CD4-positive, alpha-beta T cell treated with Interleukin-4 for 1 hour (primary cell): ENCODE results near the gene TBC1D9.

Experiments
- DNase-seq, 2 donors: peaks; one replicate each; pipeline ENCODE4 v3.0.0-alpha.2; 2020 to 2022

Gene TBC1D9

DNA sequence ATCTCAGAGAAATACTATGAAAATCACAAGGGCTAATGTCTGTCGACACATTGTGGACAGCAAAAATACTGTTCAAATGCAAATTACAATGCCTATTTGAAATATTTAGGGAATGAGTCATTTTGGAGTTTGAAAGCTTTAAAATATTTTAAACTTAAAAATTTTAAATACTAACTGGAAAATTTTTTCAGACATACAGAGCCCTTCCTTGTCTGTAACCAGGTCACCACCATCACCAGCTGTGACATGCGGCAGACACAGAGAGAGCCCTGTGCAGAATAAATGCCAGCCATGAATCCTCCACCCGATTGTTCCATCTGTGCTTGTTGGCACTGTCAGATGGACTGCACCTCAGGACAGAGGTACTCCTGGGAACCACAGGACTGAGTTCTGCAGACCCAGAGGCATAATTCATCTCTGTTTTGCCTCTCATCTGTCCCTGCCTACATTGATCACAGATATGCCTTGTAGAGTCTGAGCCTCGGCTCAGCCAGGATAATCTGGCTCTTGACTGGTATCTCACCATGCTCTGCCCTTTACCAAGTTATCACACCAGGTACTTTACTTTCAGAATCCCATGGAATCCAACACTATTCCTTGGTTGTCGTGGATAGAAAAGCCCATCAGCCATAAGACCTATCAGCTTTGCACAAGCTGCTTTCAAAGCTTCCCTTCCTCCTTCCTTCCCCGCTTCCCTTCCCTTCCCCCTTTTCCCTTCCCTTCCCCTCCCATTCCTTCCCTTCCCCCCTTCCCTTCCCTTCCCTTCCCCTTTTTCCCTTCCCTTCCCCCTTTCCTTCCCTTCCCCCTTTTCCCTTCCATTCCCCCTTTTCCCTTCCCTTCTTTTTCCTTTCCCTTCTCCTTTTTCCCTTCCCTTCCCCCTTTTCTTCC is 67.2 kb downstream of the TBC1D9 start:
- DNase-seq: no peak

DNA sequence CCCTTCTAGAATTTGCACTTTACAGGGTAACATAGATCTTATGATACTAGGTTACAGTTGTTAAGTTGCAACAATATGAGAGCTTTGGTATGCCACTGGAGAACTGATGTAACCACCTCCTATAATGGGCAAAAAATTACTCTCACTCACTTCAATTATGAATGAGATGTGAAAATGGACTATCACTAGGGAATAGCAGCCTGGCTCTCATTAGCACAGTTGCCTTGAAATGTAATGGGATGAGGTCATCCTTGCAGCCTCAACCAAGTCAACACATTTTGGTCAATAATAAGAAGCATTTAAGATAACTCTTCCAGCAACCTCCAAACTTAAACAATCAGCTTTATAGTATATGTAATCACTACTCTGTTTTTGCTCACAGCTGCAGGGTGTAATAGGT is 69.4 kb downstream of the TBC1D9 start:
- DNase-seq: no peak

DNA sequence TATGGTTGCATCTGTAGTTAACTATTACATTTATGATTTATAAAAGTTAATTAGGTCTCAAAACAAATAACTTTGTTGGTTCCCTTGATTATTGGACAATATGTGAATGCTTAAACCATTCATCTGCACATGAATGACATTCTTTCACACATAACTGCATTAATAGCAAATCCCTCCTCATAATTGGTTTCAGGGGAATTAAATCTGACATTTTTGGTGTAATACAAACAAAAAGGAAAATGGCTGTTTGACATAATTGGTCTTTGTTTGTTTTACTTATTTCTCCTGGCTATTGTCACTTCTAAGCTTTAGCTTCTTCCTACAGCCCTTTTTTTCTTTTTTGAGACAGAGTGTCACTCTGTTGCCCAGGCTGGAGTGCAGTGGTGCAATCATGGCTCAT is 71.9 kb downstream of the TBC1D9 start:
- DNase-seq: no peak

DNA sequence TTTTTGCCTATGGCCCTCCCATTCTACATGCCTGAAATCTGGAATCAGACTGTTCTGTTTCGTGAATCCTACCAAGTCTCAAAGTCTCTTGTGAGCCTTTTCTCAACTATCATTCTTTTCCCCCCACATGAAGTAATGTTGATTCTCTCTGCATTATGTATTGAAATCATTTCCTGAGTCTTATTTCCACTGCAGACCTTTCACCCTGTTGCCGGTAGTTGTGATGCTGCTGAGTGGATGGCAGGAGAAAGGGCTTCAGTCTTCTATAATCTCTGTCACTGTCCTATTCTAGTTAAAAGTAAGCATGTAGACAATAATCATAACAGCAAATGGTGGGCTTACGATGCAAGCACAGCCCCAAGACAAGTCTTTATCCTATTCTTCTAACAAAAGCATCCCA is 75.0 kb downstream of the TBC1D9 start:
- no peak for DNase-seq

DNA sequence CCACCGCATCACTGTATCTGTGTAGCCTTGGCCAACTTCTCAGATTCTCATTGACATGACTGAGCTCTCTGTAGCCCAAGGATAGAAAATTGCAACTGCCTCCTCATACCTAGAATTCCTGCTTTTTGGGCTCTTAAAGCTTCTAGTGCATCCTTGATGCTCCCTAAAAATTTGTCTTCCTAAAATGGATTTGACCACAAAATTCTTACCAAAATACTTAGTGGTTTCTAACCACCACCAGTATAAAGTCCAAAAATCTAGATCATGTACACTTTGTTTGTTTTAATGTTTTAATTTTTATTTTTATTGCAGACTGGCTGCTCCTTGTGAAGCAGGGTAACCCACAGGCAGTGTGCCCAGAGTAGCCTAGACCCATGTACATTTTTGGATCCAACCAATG is 75.5 kb downstream of the TBC1D9 start:
- no peak for DNase-seq

DNA sequence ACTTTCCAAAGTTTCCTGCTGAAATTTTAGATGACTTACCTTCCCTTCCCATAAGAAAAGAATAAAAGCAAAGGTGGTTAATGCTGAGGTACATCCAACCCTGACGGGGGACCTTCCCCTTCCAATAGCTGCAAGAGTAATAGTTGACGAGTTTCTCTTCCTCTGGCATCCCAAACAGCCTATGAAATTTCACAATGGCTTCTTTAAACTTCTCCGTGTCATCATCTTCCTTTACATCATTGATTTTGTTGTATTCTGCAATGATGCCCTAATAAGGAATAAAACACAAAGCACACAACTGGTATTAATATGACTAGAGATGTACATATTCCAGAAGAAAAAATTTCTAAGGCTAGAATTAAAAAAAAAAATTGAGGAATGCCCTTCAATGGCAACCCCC is 76.6 kb downstream of the TBC1D9 start:
- DNase-seq: no peak

DNA sequence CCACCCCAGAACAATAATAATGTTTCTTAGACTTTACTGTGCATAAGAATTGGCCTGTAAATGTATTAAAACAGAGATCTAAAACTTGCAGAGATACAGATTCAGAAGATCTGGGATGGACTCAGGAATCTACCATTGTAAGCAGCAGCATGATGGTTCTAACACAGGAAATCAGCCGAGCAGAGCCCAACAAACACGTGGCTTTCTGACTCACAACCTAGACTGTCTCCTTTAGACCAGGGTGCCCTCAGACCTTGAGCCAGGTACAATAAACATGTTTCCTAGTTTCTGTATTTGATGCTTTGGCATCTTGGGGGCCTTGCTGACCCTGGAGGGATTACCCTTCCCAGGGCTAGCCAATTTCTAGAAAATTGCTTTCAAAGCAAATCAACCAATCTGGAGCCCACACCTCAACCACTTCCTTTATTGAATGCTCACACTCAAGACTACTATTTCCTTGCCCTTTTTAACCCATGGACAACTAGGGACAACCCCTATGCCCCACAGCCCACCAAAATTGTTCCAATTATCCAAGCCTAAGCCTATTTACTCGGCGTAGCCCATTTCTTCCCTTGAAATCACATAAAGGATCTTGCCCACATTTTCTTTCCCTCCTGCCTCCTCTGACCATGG is 80.5 kb downstream of the TBC1D9 start:
- no peak for DNase-seq

DNA sequence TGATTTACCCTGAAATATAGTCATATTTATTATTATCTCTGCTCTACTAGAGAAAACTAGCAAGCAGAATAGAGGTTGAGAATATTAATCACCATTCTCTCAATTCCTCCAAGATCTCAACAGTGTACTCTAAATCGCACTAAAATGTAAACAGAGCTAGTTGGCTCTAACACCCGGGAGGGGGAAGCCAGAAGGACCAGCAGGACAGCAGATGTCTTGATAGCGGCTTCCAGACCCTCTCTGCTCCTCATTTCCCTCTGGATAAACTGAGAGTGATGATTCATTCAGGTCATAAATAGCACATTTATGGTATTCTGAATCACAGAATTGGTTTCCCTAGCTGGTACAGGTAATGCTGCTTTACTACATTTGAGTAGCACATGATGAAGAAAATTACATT is 82.5 kb downstream of the TBC1D9 start:
- no peak for DNase-seq

DNA sequence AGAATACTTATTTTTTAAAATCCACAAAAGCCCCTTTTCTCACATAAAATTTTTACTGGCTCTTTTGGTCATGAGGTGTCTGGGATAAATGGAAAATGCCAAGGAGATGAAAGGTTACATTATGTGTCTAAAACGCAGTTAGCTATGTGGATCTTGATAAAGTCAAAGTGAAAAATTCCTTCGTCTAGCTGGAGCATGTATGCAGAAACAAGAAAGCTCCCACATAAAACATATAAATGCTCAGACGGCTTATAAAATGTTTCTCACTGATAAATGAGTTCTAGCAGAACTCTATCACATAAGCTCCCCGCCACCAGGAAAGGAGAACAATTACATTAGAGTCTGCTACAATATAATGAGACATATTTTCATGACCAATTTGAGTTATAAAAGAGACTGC is 83.8 kb downstream of the TBC1D9 start:
- no peak for DNase-seq

DNA sequence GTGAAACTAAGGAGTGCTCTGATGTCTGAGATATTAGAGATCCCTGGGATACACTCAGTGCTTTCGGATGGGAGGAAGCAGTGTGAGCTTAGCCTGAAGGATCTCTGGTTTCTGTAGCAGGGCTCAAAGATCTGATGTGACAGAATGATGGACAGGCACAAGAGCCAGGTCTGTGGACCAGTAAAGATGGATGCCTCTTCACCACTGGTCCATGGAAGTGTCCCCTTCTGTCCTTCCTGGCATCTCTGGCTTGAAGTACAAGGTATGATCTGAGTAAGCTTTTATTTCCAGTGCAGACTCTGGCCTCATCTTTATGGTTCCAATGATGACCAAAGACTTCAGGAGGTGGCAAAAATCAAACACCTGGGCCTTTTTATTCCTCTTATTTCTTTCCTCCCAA is 88.1 kb downstream of the TBC1D9 start:
- no peak for DNase-seq

DNA sequence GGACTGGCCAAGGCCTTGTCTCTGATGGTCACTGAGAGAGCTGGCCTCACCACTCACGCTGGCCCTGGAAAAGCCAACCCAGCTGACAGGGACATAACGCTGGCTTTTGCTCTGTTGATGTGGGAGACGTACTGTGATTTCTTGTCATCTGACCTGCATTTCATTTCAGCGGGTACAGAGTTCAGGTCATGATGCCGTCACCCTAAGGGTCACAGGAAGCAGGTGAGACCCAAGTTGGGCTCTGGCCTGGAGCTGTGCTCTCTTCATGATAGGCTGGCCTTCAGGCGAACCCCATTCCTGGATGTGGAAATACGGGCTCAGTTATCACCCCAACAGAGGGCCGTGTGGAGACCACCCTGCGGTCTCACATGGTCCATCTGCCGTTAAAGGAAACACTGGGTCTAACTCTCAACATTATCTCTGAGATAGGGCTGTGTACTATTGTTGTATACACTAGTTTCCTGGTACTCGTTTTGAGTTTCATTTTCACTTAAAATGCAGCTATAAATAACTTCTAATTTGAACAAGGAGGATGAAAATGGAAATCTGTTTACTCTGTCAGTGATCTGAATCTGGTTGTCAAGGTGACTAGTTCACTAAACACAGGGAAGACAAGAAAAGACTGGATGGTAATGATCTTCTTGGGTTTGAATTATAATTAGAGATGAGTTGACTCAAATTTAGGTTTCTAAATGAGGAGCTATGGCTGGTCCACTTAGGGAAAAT is 89.1 kb downstream of the TBC1D9 start:
- DNase-seq: no peak

DNA sequence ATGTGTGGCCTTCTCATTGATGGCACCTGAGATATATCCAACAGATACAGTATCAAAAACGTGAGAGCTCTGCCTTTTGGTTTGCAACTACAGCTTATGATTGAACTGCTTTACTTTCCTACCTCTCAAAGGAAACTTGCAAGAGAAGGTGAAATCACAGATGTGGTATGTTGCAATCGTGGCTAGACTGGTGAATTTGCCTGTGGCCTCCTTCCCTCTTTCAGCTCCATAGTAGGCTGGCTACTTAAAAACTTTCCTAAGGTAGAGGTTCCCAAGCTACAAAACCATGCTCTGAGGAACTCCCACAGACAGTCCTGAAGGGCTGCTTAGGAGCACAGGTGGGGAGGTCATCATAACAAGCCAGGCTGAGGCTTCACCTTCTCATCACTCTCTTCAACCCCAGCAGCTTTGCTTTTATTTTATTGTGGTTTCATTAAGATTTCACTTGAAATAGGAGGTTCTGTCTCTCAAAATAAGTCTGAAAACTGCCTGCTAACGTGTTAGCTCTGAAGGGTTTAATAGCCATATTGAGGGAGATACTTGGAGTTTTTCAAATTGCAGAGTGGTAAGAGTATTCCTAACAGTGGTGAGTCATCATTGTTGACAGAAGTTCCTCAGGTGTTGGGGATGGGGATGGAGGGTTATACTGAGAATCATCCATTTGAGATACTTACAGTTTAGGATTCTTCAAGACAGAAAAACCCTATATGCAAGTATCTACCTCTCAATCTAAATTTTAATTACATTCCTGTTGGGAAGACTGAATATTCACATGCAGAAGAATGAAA is 93.9 kb downstream of the TBC1D9 start:
- no peak for DNase-seq

DNA sequence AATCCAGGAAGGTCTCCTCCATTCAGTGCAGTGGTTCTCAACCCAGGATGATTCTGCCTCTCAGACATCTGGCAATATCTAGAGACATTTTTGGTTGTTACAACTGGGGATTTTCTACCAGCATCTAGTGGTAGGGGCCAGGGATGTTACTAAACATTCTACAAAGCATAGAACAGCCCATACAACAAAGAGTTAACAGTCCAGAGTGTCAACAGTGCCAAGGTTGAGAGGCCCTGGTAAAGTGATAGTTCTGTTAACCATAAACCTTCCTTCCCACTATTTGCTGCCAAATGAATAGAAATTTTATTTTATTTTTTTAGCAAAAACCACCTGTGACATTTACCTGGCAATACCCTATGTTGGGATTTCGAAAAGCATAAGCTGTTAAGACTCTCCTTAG is 94.6 kb downstream of the TBC1D9 start:
- DNase-seq: no peak

DNA sequence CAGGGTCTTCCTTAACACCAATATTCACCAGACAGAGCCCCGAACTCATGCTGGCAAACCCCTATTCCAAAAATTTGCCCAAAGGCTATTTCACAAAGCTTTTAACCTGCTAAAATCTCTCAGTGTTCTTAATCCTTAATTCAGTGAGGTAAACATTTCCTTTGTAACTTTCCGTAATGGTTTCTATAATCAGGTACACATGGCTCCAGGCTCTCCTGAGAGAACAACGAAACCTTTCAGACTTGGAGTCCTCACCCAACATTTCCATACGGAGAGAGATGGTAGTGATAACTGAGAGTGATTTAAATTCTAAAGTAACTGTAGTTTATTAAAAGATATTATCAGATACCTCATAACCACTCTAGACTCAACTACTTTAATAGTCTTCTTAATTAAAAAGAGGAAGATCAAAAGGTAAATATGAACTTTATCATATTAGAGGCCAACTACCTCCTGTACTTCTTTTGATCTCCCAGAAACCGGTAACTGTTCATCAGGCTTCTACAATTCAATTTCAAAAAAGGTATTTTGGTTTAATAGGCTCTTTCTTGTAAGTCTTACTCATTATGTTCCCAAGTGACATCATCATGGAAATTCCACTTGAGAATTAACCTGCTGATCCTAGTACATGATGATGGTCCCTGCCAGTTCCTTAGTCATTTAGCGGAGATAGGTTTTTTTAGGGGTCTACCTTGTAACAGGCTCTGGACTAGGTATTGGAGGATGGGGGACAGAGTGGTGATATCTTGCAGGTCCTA is 96.1 kb downstream of the TBC1D9 start:
- DNase-seq: no peak

DNA sequence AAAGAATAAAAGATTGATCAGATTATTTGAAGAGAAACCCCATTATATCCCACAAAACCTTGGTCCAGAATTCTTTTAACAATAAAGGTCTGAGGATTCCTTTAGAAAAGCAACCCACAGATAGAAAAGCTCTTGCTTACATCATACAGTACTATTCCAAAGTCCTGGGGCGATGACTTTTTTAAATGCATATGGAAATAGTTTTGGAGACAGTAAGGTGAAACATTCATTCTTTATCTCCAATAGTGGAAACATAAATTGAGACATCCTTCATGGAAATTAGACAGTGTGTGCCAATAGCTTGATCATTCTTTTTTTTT is 101.7 kb downstream of the TBC1D9 start:
- no peak for DNase-seq

DNA sequence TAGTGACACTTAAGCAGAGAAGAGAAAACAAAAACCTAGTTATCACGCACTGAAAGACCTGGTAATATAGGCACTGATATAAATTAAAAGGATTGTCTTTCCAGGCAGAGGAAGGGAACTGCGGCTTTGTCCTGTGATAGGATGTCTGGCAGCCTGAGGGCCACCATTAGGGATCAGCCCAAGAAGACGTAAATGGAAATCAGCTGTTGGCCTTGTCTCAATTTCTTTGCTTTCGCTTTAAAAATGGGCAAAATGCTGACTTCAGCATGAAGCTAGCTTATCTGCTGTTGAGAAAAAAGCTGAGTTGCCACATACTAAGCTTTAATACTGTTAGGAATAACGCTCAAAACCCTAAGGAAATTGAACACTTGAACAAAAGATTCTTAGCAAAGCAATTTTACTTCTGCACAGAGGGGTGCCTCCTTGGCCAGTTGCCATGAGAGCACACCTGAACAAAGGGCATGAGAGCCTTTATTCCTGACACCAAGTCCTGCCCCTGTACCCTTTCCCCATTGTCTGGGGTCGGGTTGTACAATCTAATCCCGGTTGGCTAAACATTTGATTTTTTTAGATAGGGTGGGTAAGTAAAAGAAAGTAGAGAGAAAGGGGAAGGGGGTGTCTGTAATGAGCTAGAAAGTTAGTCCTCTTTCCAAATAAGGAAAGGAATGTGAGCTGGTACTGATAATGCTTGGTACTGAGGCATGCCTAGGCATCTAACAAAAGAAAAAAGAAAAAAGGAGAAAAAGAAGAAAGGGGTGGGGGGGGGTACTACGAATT is 102.3 kb downstream of the TBC1D9 start:
- DNase-seq: no peak

DNA sequence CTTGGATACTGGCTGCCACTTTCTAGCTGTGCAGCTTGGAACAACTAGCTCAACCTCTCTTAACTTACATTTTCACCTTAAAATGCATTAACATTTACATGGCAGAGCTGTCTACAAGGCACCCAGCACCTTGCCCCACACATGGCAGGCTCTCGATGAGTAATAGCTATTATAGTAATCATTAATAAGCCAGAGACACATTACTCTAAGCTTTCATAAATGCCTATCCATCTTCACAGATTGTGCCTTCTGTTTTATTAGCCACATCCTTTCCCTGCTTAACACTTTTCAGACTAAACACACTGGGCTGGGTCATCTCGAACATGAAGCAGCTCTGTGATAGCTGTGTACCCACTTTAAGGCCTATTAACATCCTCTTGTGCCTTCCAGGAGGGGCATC is 103.6 kb downstream of the TBC1D9 start:
- no peak for DNase-seq

DNA sequence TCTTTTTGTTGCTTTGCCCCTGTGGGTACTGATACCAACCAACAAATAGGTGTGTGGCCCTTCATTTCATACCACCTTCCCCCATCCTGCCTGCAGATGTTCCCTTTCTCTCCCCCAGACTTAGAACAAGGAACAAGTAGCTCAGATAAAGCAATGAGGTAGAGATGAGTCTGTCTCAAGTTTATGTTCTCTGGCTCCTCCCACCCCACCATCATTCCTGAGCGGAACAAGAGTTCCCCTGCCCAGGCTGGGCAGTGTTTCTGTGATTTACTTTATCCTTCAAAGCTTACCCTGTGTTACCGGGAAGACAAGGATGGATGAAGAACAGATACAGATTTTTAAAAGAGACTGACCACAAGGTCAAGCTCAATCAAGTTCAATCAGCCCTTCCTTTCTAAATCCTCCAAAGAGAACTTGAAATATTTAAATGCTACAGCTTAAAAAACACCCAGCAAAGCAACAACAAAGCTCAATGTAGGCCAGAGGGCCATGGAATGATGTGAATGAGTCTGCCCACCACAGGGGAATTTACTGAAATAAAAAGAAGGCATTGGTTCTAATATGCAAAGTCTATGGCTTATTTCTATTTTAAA is 107.4 kb downstream of the TBC1D9 start:
- DNase-seq: no peak

DNA sequence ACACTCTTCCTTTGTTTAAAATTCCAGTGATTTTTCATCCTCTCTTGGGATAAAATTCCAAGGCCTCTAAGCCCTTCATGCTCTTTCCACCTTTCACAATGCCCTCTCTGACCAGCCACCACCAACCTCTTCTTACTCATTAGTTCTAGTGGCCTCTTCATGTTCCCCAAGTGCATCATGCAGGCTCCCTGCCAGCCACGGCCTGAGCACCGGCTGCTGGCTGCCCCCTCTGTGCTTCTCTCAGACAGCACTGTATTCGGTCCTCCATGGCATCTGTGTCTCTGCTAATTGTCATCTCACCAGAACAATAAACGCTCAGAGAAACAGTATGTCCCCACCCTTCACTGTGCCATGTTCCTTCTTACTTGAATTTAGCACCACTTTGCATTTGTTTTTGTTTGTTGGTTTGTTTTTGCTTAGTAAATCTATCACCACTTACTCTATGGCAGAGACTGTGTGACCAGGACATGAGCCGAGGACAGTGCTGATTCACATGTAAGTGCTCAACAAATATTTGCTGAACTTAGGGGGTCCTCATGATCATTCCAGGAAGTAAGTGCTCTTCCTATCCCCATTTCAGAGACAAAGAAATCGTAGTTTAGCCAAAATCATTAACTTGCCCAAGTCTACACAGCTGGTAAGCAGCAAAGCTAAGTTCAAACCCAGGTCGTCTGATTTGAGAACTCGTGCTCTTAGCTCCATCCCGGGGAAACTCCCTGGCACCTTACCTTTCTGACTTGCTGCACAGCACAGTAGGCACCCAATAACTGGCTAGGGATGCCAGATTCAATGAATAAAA is 110.4 kb downstream of the TBC1D9 start:
- DNase-seq: no peak

DNA sequence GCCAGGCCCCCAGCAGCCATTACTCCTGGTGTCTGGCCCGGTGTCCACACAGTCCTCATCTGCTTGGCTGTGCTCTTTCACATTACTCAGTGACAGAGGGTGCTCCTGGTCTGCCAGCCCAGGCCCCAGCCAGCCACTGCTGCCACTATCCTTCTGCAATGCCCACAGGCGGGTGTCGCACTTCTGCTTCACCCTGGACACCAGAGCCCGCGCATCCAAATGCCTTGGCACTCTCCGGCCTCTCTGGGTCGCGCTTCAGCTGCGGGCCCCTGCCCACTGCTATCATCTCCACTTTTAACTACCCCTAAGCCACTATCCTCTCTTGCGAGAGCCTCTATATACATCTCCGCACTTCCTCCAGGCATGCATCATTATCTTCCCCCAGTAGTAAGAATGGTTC is 111.0 kb downstream of the TBC1D9 start:
- DNase-seq: no peak
